Gastrocnemius medialis (tissue), 4 donors: Measurements from ENCODE around the gene SRM. TPM values are rescaled to one million over a fixed set of nuclear protein-coding genes. Genes with fewer than 3 reads are reported as not detected.

Source experiments
- ATAC-seq, 2 donors: fragments of 150-250 bp; one replicate each; pipeline ENCODE4 v1.9.1; 2016
- DNase-seq, 2 donors: peaks; one replicate each; pipeline ENCODE4 v3.0.0-alpha.2; 2019
- H3K27ac ChIP-seq, 4 donors: fragments of 200-600 bp; sonication (generic); 1 replicate in 1 of 4; 2 replicates in 3 of 4; pipeline ENCODE4 v1.5.1; 2016 to 2018; ENCODE audit warnings: mild to moderate bottlenecking in 2 of 4, moderate library complexity in 1 of 4
- H3K27me3 ChIP-seq, 3 donors: fragments of 200-600 bp; sonication (generic) in 2 of 3; 1 replicate in 1 of 3; 2 replicates in 2 of 3; pipeline versions ENCODE4 v1.5.1 to v1.6.0; 2016 to 2019; ENCODE audit warnings: mild to moderate bottlenecking in 1 of 3, moderate library complexity in 1 of 3
- H3K36me3 ChIP-seq, 2 donors: fragments of 200-600 bp; sonication (generic) in 1 of 2; one replicate each; pipeline ENCODE4 v1.5.1; 2017 to 2018
- H3K4me1 ChIP-seq, 2 donors: fragments of 200-600 bp; sonication (generic) in 1 of 2; one replicate each; pipeline ENCODE4 v1.5.1; 2016 to 2017; ENCODE audit warnings: mild to moderate bottlenecking in 2 of 2
- H3K4me3 ChIP-seq, 4 donors: fragments of 200-600 bp; sonication (generic) in 3 of 4; 1 replicate in 1 of 4; 2 replicates in 3 of 4; pipeline ENCODE4 v1.5.1; 2016 to 2019; ENCODE audit warnings: mild to moderate bottlenecking in 2 of 4
- H3K9me3 ChIP-seq, 3 donors: fragments of 200-600 bp; sonication (generic) in 2 of 3; 1 replicate in 1 of 3; 2 replicates in 2 of 3; pipeline ENCODE4 v1.5.1; 2016 to 2019
- POLR2A ChIP-seq, 2 donors: fragments of 450-650 bp; IDR thresholded peaks; one replicate each; pipeline ENCODE4 v1.6.1; 2017; ENCODE audit warnings: antibody characterized with exemption in 2 of 2, mild to moderate bottlenecking in 2 of 2, moderate library complexity in 2 of 2
- in situ Hi-C, 4 donors: fragments of 200-750 bp; cut with MboI; loops; one replicate each; pipeline versions ENCODE4 v1.15.0 to v1.8.0; 2017; ENCODE audit warnings: low sequenced_read_pairs in 4 of 4
- intact Hi-C: fragments of 100-400 bp; cut with DNase I; formaldehyde crosslinking; loops from one replicate; pipeline ENCODE4 v1.15.1; 2023; ENCODE audit warnings: low total_unique reads
- total RNA-seq, 4 donors: library from RNA; depleted of rRNA; stranded (reverse); fragments of >200 nt; gene quantifications; one replicate each; pipeline versions ENCODE4 v1.1.0 to v1.2.3, GENCODE V29; 2016
- TF ChIP-seq, protein P1 (sequence below), 5 experiments: fragments of 450-650 bp in 3 of 5; fragments of 200-600 bp in 2 of 5; sonication (generic) in 2 of 5; IDR thresholded peaks in 4 of 5; conservative IDR thresholded peaks in 1 of 5; 1 replicate in 4 of 5; 2 replicates in 1 of 5; pipeline ENCODE4 v1.5.1; 2016 to 2019; ENCODE audit warnings: antibody characterized with exemption in 5 of 5, mild to moderate bottlenecking in 3 of 5, moderate library complexity in 3 of 5

SRM gene
- total RNA-seq, 4 donors from 2014 or later: 32.1 to 80.3 (median 48.3) TPM

DNA sequence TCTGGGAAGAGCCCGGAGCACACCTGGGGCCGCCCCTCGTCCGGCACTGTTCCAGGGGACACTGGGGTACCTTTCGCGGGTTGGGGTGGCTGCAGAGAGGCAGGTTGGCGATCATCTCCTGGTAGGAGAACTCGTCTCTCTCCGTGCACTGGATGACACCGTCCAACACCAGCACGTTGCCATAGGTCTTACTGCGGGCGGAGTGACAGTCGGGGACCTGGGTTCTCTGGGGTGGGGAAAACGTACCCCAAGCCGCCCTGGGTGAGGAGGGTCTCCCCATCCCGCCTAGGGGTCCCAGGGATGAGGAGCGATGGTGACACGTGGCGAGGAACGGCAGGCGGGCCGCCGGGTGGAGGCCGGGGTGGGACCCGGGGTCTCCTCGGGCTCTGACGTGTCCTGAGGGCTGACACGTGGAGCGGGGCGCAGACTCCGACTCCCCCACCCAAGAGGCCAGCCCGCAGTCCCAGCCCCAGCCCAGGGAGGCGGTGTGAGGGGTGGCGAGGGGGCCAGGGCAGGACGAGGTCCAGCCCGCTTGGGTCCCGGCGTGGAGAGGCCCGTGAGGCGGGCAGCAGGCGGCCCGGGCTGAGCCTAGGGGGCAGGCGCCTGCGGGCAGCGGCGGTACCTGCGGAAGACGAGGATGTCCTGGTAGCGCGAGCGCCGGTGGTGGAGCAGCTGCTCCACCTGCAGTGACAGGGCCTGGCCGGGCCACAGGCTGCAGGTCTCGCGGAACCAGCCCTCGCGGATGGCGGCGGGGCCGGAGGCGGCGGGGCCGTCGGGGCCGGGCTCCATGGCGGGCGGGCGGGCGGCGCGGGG is 457 bp downstream of the SRM start:
- intact Hi-C loops: no loop called here
- peak overlapping the region; percentile 73 to 99 (median 88) for H3K4me3 ChIP-seq
- H3K4me1 ChIP-seq: peaks cover 18 to 19% of the 10 kb centered on the region in 2 donors
- peaks cover 0 to 26% of the 10 kb centered on the region in 2 donors for H3K36me3 ChIP-seq
- in situ Hi-C loops: no loop called here
- peak; percentile 25 to 28 for ATAC-seq
- TF ChIP-seq, protein P1, sequence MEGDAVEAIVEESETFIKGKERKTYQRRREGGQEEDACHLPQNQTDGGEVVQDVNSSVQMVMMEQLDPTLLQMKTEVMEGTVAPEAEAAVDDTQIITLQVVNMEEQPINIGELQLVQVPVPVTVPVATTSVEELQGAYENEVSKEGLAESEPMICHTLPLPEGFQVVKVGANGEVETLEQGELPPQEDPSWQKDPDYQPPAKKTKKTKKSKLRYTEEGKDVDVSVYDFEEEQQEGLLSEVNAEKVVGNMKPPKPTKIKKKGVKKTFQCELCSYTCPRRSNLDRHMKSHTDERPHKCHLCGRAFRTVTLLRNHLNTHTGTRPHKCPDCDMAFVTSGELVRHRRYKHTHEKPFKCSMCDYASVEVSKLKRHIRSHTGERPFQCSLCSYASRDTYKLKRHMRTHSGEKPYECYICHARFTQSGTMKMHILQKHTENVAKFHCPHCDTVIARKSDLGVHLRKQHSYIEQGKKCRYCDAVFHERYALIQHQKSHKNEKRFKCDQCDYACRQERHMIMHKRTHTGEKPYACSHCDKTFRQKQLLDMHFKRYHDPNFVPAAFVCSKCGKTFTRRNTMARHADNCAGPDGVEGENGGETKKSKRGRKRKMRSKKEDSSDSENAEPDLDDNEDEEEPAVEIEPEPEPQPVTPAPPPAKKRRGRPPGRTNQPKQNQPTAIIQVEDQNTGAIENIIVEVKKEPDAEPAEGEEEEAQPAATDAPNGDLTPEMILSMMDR (IDR thresholded peaks at IDR 0.05 in 4 of 5, conservative IDR thresholded peaks at IDR 0.05 in 1 of 5): no peak
- TF ChIP-seq POLR2A (IDR thresholded peaks at IDR 0.05): no peak
- no peaks in the 10 kb centered on the region for H3K27me3 ChIP-seq
- DNase-seq: no peak
- no peaks in the 10 kb centered on the region for H3K9me3 ChIP-seq
- peak overlapping the region; percentile 48 to 83 (median 69) for H3K27ac ChIP-seq

DNA sequence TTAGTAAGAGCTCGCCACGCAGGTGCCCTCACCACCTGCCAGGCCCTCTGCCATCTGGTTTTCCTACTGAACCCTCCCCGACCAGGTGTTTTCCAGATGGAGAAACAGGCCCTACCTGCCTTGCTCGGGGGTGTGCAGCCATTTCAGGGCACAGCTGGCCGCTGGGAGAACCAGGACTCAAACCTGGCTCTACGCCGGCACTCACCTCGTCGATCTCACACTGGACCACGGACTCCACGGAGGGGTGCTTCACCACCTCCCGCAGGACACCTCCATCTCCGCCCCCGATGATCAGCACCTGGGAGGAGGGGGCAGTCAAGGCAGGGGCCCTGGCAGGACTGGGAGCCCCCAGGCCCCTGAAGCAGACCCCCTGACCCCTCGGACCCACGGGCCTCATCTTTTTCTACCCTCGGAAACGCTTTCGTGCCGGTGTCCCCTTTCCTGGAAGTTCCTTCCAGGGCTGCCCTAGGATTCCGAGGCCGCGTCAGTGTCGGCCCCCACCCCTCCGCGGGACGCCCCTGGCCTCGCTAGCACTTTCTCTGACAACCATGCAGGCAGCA is 1.1 kb downstream of the SRM start:
- DNase-seq: no peak
- Histone ChIP-seq H3K27me3 (no peaks in the 10 kb centered on the region), H3K27ac (peak overlapping the region in 1 of 4 donors; percentile 68), H3K36me3 (peaks cover 0 to 27% of the 10 kb centered on the region in 2 donors), H3K9me3 (no peaks in the 10 kb centered on the region), H3K4me3 (peak overlapping the region; percentile 73 to 99 (median 88)), H3K4me1 (peaks cover 18 to 19% of the 10 kb centered on the region in 2 donors)
- in situ Hi-C loops (no loop called here), intact Hi-C loops (no loop called here)
- ATAC-seq: no peak
- TF ChIP-seq, protein P1 (IDR thresholded peaks at IDR 0.05 in 4 of 5, conservative IDR thresholded peaks at IDR 0.05 in 1 of 5): no peak
- TF ChIP-seq POLR2A (IDR thresholded peaks at IDR 0.05): no peak

DNA sequence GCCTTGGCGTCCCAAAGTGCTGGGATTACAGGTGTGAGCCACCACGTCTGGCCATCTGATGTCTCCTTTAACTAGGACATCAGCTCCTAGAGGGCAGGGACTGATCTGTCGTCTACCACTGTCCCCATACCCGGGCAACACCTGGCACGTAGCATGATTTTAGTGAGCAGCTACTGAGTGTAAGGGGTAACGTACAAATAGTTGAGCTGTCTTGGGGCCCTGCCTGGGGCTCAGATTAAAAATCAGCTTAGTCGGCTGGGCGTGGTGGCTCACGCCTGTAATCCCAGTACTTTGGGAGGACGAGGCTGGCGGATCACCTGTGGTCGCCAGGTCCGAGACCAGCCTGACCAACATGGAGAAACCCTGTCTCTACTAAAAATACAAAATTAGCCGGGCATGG is 1.8 kb downstream of the SRM start:
- Histone ChIP-seq H3K36me3 (peaks cover 0 to 27% of the 10 kb centered on the region in 2 donors), H3K4me1 (peaks cover 18 to 19% of the 10 kb centered on the region in 2 donors), H3K4me3 (no peak overlapping the region), H3K27ac (no peak overlapping the region), H3K27me3 (no peaks in the 10 kb centered on the region), H3K9me3 (no peaks in the 10 kb centered on the region)
- in situ Hi-C loops: no loop called here
- ATAC-seq (no peak), DNase-seq (no peak)
- intact Hi-C loops: no loop called here
- no peak for TF ChIP-seq POLR2A (IDR thresholded peaks at IDR 0.05)
- TF ChIP-seq, protein P1 (IDR thresholded peaks at IDR 0.05 in 4 of 5, conservative IDR thresholded peaks at IDR 0.05 in 1 of 5): no peak

DNA sequence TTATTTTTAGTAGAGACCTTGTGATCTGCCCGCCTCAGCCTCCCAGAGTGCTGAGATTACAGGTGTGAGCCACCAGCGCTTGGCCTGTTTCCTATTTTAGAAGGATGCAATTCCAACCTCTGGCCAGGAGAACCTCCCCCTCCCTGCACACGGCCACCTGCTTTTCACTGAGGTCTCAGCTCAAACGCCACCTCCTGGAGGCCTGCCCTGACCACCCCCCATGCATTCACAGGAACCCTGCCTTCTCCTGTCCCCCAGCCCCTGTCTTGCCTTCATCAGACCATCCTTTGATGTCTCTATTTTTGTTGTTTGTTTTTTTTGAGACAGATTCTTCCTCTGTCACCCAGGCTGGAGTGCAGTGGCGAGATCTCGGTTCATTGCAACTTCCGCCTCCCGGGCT is 2.3 kb downstream of the SRM start:
- H3K27ac ChIP-seq: no peak overlapping the region
- intact Hi-C loops (no loop called here), in situ Hi-C loops (no loop called here)
- no peak for DNase-seq
- H3K27me3 ChIP-seq: no peaks in the 10 kb centered on the region
- no peak overlapping the region for H3K4me3 ChIP-seq
- TF ChIP-seq POLR2A (IDR thresholded peaks at IDR 0.05): no peak
- TF ChIP-seq, protein P1 (IDR thresholded peaks at IDR 0.05 in 4 of 5, conservative IDR thresholded peaks at IDR 0.05 in 1 of 5): no peak
- H3K9me3 ChIP-seq: no peaks in the 10 kb centered on the region
- peaks cover 0 to 27% of the 10 kb centered on the region in 2 donors for H3K36me3 ChIP-seq
- no peak for ATAC-seq
- peaks cover 18 to 19% of the 10 kb centered on the region in 2 donors for H3K4me1 ChIP-seq
